ENCODE measurements around the gene SERPINB6. TPM values are rescaled to one million over a fixed set of nuclear protein-coding genes. Genes with fewer than 3 reads are reported as not detected.
"Not testable (repeated sequence)": the region's sequence is repeated elsewhere in the genome, so short reads cannot be mapped to it uniquely, and the experiment has no call there.

SERPINB6 gene
- total RNA-seq, 1 experiment from 2014 or later = 169 TPM

GRCh38 chr6:3005077-3005476 is 33.7 kb upstream of the SERPINB6 start:
- H3K9me3 ChIP-seq (ENCODE audit: insufficient read depth, low read depth) = no peaks in the 10 kb centered on the region
- intact Hi-C loops (cut with micrococcal nuclease; ENCODE audit: unreplicated experiment) = no loop called here
- no peaks in the 10 kb centered on the region for H3K9me2 ChIP-seq (ENCODE audit: insufficient read depth)
- peaks cover 5% of the 10 kb centered on the region; the same call in 1 of the 2 replicates for H3K79me2 ChIP-seq (ENCODE audit: low read depth)
- TF ChIP-seq CTCF (conservative IDR thresholded peaks at IDR 0.05) (no peak), EZH2 (IDR thresholded peaks at IDR 0.05; ENCODE audit: low read depth) (no peak)
- H3K4me3 ChIP-seq = no peak overlapping the region
- no peaks in the 10 kb centered on the region for H4K20me1 ChIP-seq (ENCODE audit: insufficient read depth)
- no peaks in the 10 kb centered on the region for H3K27me3 ChIP-seq (ENCODE audit: insufficient read depth, low read depth)
- 0 out of 2 replicates have a peak, but pooled peaks cover 8% of the 10 kb centered on the region for H3K4me1 ChIP-seq (replicated peaks; ENCODE audit: insufficient read depth)
- no peak overlapping the region for H3K27ac ChIP-seq
- CTCF ChIA-PET = no interaction called here
- H3K36me3 ChIP-seq (ENCODE audit: low read depth) = no peaks in the 10 kb centered on the region
- no peak for DNase-seq
- H2AFZ ChIP-seq = no peak overlapping the region
- BruUV-seq (replicated peaks) = no TSS peak
- POLR2A ChIA-PET (ENCODE audit: unreplicated experiment) = no interaction called here
- H3K4me2 ChIP-seq = no peak overlapping the region
- H3F3A ChIP-seq (ENCODE audit: insufficient read depth, low read depth) = no peaks in the 10 kb centered on the region

- H3K27ac ChIP-seq; H3K9me3 ChIP-seq (ENCODE audit: insufficient read depth, low read depth); H3K4me2 ChIP-seq; H3F3A ChIP-seq (ENCODE audit: insufficient read depth, low read depth); H3K27me3 ChIP-seq (ENCODE audit: insufficient read depth, low read depth); H3K36me3 ChIP-seq (ENCODE audit: low read depth); POLR2A ChIA-PET (ENCODE audit: unreplicated experiment); H4K20me1 ChIP-seq (ENCODE audit: insufficient read depth); DNase-seq; H2AFZ ChIP-seq; H3K4me3 ChIP-seq; H3K79me2 ChIP-seq (ENCODE audit: low read depth); BruUV-seq (replicated peaks); intact Hi-C loops (cut with micrococcal nuclease; ENCODE audit: unreplicated experiment); H3K9me2 ChIP-seq (ENCODE audit: insufficient read depth): not testable (repeated sequence)
- CTCF ChIA-PET = interaction anchor here (0.7 kb wide), 1 partner anchor 409 kb away, joined by 3 read pairs; no protein-coding TSS in a partner anchor
- peaks cover 16% of the 10 kb centered on the region for H3K4me1 ChIP-seq (replicated peaks; ENCODE audit: insufficient read depth)
Measured at GRCh38 chr6:3003226-3003625, 31.9 kb upstream of the SERPINB6 start.

DNA sequence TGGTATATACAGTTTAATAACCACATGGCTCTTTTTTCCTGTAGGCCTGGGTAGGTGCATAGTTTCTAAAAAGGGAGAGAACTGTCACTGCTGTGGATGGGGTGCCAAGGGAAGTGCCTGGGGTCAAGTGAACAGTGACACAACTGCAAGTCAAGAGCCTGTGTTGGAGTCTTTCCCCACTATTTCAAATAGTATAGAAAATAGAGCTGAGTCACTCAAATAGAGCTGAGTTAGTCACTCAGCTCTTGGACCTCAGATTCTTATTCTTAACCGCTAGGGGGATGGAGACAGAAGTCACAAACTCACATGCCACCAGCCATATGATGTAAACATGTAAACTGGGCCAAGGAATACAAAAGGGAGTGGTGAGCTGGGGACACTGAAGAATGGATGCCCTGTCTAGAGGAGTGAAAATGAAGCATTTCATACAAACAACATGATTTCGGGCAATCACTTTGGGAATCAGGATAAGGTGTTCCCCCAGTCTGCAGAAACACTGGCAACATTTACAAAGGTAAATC is 30.5 kb upstream of the SERPINB6 start:
- Histone ChIP-seq H3K36me3 (ENCODE audit: low read depth) (no peaks in the 10 kb centered on the region), H3K27me3 (ENCODE audit: insufficient read depth, low read depth) (no peaks in the 10 kb centered on the region), H3K4me2 (no peak overlapping the region), H2AFZ (no peak overlapping the region), H3K4me3 (no peak overlapping the region), H3K9me3 (ENCODE audit: insufficient read depth, low read depth) (no peaks in the 10 kb centered on the region), H4K20me1 (ENCODE audit: insufficient read depth) (no peaks in the 10 kb centered on the region), H3K27ac (peak overlapping the region; percentile 44; the same call in 1 of the 2 replicates), H3F3A (ENCODE audit: insufficient read depth, low read depth) (no peaks in the 10 kb centered on the region), H3K79me2 (ENCODE audit: low read depth) (peaks cover 5% of the 10 kb centered on the region; the same call in 1 of the 2 replicates), H3K4me1 (replicated peaks; ENCODE audit: insufficient read depth) (peaks cover 16% of the 10 kb centered on the region), H3K9me2 (ENCODE audit: insufficient read depth) (no peaks in the 10 kb centered on the region)
- ChIA-PET POLR2A (ENCODE audit: unreplicated experiment) (interaction anchor here (0.6 to 0.7 kb wide), 2 partner anchors 995 to 1136 kb away, joined by 5 to 7 read pairs; no protein-coding TSS in a partner anchor), CTCF (interaction anchor here (0.7 to 2.0 kb wide), 7 partner anchors 12 to 211 kb away, joined by 3 to 11 read pairs (median 6); no protein-coding TSS in a partner anchor)
- TF ChIP-seq CTCF (conservative IDR thresholded peaks at IDR 0.05) (peak; percentile 67), EZH2 (IDR thresholded peaks at IDR 0.05; ENCODE audit: low read depth) (no peak)
- no TSS peak for BruUV-seq (replicated peaks)
- intact Hi-C loops (cut with micrococcal nuclease; ENCODE audit: unreplicated experiment) = loop anchor here (1.0 kb wide), 1 partner anchor 21 kb away; no protein-coding TSS in a partner anchor
- DNase-seq = peak in 1 of 2 experiments; percentile 71
